Cardiac septum (tissue), 1 donor: ENCODE results near the gene PSMD8. TPM values are rescaled to one million over a fixed set of nuclear protein-coding genes. Genes with fewer than 3 reads are reported as not detected.
"Not testable (repeated sequence)": the region's sequence is repeated elsewhere in the genome, so short reads cannot be mapped to it uniquely, and the experiment has no call there.

Experiments used
- DNase-seq: peaks from one replicate; pipeline ENCODE4 v3.0.0-alpha.2; 2020; ENCODE audit warnings: low spot score
- intact Hi-C: fragments of 100-400 bp; cut with DNase I; formaldehyde crosslinking; loops from one replicate; pipeline ENCODE4 v1.14.0; 2022
- total RNA-seq: library from RNA; stranded (reverse); fragmentation: NEBNext Ultra II Directional; extraction: Animal tissue kit (Norgen Biotek cat#: 25700); gene quantifications from one replicate; pipeline ENCODE4 v1.2.1, GENCODE V29; 2021
- donor health status: DM: no; HTN: no; CAD: no.

The PSMD8 gene
- total RNA-seq, 1 donor from 2014 or later: 283 TPM

DNA sequence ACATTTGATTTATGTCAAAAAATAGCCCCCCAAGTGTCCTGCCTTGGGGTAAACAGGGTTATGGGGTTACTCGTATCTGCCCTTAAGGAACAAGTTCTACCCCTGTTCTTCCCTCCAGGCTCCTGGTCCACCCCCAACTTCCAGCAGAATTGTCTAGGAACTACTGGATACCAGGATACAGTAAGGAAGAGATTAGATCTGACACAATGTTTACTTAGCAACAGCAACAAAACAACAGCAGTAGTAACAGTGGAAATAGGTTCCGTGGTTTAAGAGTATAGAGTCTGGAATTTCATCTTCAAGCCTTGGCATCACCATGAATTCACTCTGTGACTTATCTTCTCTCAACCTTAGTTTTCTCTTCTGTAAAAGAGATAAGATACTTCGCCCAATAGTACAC lies 26.8 kb downstream of the PSMD8 start:
- no peak for DNase-seq
- intact Hi-C loops: loop anchor here (5.0 kb wide), 2 partner anchors 216 to 531 kb away; partner anchors contain the start of genes EIF3K, MAP4K1, MRPS12 and SARS2

DNA sequence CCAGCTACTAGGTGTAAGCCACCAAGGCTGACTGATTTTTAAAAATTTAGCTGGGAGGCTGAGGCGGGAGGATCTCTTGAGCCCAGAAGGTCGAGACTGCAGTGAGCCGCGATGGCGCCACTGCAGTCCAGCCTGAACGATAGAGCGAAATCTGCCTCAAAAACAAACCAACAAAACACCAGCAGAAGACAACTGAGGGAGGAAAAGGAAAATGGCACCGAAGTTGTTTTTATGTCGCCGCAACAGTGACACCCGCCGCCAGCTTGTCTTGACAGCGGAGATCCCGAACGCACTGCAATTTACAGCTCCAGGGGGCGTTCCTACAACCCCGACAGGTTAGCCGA lies 28.2 kb downstream of the PSMD8 start:
- intact Hi-C loops: loop anchor here (2.0 to 5.0 kb wide), 4 partner anchors 28 to 530 kb away; partner anchors contain the start of genes EIF3K, MAP4K1, MRPS12 and PSMD8
- no peak for DNase-seq

DNA sequence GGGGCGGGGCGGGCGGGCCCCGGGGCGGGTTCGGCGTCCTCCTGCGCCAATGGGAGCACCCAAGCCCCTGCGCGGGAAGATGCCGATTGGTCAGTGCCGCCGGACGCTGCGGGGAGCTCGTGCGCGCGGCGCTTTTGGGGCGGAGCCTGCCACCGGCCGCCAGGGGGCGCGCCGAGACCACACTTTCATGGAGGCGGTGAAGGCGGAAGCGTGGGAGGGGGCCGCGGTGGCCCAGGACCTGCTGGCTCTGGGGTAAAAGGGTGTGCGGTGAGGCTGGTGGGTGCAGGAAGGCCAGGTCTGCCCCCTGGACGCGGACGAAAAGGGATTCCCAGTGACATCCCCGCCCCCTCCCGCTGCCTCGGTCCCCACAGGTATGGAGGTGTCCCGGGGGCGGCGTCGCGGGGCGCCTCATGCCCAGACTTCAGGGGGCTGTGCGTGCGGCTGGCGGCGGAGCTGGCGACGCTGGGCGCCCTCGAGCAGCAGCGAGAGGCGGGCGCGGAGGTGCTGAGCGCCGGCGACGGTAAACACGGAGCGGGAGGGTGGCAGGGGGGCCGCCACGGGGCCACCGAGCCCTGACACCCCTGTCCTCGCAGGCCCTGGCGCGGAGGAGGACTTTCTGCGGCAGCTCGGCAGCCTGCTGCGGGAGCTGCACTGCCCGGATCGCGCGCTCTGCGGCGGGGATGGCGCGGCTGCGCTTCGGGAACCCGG lies 28.8 kb downstream of the PSMD8 start, which contains the start of gene FAM98C:
FAM98C (plus strand) TSS at position 127 of the 708 bp plus-strand sequence; CDS start at position 188, 61 bp downstream.
- intact Hi-C loops: loop anchor here (2.0 to 5.0 kb wide), 4 partner anchors 28 to 529 kb away; partner anchors contain the start of genes EIF3K, MAP4K1, MRPS12 and PSMD8
- DNase-seq: peak; percentile 99

DNA sequence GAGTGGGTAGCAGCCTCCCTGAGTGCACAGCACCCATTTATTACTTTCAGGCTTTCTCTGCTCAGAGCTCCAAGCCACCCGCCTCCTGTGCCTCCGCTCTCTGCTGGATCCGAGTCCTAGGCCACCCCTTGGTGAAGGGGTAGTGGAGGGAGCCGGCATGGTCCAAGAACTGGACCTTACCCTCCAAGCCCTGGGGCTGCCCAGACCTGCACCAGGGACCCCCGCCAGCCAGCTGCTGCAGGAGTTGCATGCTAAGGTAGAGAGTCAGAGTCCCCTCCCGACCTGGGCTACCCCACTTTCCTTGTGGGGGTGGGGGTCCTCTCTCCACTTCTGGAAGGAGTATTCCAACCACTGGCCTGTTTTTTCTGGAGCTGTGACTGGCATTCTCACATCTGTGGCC lies 30.5 kb downstream of the PSMD8 start:
- DNase-seq: no peak
- intact Hi-C loops: loop anchor here (5.0 kb wide), 2 partner anchors 212 to 527 kb away; partner anchors contain the start of genes EIF3K, MAP4K1, MRPS12 and SARS2

DNA sequence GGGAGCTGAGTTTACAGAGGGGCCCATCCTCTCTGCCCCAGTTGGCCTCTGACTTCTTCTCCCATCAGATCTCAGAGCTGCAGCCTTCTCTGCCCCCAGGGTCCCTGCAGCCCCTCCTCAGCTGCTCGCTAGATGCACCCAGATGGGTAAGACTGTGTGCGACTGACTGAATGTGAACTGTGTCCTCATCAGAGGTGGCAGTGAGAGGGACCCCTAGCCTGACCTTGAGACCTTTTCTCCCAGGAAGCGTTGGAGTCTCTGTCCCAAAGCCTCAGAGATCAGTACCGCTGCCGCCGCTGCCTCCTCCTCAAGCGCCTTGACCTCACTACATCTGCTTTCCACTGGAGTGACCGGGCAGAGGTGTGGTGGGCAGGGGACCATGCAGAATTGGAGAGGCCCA lies 30.9 kb downstream of the PSMD8 start:
- intact Hi-C loops: no loop called here
- DNase-seq: no peak

DNA sequence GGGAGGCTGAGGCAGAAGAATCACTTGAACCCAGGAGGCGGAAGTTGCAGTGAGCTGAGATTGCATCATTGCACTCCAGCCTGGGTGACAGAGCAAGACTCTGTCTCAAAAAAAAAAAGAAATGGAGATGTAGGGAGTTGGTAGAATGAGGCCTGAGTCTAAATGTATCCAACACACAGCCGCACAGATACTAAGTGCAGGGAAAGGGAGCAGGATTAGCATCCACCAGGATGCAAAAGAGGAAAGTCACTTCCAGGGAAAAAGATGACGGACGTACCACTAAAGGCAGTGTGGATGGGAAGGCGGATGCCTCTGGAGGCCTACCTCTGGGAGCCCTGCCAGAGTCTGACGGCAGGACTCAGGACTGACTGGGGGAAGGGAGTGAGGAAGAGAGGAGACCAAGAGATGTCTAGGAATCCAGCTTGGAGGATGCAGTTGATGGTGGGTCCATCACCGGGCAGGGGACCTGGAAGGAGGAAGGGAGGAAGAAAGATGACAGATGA lies 35.3 kb downstream of the PSMD8 start:
- intact Hi-C loops: no loop called here
- DNase-seq: no peak

DNA sequence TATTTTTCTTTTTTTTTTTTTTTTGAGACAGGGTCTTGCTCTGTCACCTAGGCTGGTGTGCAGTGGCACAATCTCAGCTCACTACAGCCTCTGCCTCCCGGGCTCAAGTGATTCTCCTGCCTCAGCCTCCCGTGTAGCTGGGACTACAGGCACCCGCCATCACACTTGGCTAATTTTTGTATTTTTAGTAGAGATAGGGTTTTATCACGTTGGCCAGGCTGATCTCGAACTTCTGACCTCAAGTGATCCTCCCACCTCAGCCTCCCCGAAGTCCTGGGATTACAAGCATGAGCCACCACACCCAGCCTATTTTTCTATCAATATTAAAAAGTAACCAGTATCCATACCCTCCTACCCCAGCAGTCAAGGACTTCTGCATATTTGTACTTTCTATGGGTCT lies 36.0 kb downstream of the PSMD8 start:
- intact Hi-C loops, DNase-seq: not testable (repeated sequence)

DNA sequence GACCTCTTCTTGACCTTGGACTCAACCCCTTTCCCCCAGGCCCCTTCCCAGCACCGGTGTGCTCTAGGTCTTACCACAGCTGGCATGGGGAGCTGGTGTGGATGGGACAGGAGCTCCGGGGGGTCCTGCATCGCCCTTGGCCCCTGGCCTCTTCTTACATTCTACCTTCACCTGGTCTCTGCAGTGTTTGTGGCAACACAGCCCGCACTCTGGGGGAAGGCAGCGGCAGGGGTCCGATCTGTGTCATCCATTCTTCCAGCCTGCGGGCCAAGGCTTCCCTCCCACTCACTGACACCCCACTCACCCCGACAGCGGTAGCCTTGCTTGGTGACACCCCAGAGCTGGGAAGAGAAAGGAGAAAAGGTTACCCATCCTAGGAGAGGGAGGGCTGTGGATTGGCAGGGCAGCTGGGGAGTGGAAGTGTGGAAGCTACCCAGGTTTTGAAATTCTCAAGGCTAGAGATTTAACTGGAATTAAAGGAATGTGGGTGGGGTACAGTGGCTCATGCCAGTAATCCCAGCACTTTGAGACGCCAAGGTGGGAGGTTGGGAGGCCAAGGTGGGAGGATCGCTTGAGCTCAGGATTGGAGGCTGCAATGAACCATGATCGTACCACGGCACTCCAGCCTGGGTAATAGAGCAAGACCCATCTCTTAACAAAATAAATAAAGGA lies 36.8 kb downstream of the PSMD8 start:
- intact Hi-C loops: no loop called here
- DNase-seq: no peak

DNA sequence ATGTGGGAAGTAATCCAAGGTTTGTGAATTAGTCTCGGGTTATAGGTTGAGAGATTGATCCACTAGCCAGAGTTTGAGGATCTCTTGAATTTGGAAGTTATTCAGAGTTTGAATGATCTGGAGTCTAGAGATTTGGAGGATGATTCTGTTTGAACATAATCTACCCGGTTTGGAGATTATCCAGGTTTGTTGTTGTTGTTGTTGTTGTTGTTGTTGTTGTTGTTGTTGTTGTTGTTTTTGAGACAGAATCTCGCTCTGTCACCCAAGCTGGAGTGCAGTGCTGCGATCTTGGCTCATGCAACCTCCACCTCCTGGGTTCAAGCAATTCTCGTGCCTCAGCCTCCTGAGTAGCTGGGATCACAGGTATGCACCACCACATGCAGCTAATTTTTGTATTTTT lies 37.5 kb downstream of the PSMD8 start:
- intact Hi-C loops: not testable (repeated sequence)

DNA sequence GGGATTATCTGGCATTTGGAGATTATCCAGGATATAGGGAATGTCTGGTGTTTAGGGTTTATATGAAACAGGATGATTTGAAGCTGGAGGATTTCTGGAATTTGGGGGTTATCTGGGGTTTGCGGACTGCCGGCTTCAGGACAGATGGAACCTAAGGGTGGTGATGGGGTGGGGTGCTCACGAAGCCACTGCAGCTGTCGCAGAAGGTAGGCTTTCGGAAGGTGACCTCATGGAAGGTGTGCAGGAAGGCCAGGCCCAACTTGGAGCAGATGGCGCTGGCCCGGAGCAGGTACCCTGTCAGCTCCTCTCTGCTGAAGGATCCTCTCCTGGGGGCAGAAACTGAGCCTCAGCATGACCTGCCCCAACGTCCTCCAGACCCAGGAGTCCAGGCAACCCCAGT lies 38.1 kb downstream of the PSMD8 start:
- intact Hi-C loops: no loop called here
- DNase-seq: no peak

More for the DNA sequence above, 37.5 kb downstream of the PSMD8 start:
- DNase-seq: not testable (repeated sequence)

DNA sequence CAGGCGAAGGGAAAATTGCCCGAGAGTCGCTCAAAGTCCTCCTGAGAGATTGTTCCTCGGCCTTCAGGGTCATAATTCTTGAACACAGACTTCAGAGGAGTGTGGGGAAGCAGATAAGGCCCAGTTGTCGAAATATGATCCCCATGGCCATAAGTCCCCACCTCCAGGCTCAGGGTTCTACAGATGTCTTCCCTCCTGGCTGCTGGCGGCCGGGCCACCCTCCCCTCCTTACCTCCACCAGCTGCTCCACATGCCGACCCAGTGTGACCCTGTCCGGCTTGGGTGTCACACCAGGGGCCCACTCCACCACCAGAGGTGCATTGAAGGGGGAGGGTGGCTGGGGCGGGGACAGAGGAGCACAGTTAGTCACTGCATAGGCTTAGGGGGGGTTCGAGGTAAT lies 38.6 kb downstream of the PSMD8 start:
- DNase-seq: no peak
- intact Hi-C loops: no loop called here

DNA sequence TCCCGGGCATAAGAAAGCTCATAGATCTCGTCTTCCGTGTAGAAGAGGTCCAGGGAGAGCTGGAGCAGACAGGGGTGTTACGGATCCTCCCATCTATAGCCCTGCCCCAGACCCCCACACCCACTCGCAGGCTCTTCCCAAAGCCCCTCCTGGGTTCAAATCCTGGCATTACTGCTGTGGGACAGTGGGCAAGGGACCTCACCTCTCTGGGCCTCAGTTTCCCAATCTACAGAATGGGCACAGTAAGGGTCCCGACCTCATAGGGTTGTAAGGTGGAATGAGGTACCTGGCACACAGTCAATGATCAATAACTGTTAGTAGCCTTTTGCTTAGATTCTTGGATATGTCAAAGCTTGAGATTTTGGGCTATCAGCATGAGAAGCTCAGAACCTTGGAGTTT lies 39.0 kb downstream of the PSMD8 start:
- DNase-seq: no peak
- intact Hi-C loops: no loop called here

DNA sequence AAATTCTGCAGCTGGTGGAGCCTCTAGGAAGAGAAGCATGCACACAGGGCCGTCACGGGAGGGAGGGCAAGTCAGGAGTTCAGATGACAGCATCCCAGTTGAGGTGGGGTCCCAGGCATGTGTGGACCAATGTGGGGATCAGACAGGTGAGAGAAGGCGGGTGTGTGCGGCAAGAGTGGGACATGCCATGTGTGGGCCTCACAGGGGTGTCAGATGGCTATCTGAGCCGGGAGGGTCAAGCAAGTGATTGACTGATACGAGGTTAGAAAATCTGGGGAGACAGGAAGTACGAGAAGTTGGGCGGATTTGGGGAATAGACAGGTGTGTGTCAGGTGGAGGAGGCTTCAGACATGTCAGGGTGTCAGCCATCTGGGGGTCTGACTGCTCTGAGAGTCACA lies 42.8 kb downstream of the PSMD8 start:
- intact Hi-C loops: no loop called here
- DNase-seq: no peak

DNA sequence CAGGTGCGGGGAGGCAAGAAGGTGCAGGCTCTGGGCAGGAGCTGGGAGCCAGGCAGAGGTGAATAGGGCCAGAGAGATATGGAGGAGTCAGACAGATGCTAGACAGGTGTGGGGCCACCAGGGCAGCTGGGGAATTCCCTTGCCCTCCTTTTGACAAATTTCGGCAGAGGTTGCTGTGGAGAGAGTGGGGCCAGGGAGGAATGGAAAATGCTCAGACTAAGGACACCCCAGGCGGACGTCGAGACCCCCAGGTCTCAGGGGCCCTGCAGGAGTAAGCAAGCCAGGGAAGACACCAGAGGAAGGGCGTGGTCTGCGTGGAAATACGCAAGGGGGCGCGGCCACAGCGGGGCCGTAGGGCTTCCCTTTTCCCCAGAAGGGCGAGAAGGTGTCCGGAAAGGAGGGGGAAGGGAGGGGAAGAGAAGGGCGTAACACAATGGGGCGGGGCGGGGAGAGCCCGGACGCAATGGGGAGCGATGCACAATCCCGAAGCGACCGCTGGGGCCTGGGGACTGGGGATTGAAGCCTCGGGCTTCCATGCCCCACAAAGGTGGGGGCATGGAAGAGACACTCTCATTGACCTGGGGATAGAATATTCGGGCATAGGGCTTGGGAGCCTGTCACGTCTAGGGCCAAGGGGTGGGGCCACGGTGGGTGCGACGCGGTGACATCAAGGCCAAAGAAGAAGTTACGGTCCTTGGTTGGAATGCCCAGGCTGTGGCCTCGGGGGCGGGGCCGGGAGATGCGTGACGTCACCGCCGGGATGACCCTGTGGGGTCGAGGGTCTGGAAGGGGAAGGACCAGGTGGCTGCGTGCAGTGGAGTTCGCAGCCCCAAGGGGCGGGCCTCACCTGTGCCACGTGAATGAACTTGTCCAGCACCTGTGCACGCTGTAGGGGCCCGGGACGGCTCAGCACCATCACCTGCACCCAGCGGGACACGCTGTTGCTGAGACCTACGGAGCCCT lies 43.5 kb downstream of the PSMD8 start:
- peak; percentile 94 for DNase-seq
- intact Hi-C loops: no loop called here

DNA sequence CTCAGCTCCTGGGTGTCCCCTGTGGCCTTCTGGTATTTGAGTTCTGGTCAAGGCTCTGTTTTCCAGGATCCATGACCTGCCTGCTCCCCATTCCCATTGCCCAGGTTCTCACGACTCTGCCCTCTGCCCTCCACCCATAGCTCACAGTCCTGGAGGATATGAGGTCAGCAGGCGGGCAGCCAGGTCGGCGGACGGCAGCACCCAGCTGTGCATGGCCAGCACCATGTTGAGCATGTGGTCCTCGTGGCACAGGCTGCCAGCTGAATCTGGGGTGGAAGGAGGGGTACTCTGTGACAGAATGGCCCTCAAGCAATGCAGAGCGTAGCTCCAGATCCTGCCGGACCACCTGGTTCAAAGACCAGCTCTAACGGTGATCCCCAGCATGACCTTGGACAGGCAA lies 46.6 kb downstream of the PSMD8 start:
- intact Hi-C loops: no loop called here
- no peak for DNase-seq

DNA sequence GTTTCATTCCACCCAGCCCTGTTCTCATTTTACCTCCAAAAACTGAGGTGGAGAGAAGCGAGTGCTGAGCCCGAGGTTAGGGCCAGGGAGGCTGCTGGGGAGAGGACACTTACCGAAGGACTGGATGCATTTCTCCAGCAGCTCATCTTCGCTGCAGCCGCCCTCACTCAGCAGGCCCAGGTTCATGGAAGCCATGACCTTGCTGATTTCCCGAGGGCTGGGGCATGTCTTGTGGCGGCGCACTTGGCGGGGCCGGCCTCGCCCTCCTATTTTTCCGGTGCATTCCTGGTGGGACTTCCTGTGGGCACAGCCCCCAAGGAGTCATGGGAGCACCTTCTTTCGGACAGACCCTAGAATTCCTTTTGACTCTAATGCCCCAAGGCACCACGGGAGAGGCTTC lies 47.5 kb downstream of the PSMD8 start:
- DNase-seq: no peak
- intact Hi-C loops: no loop called here

DNA sequence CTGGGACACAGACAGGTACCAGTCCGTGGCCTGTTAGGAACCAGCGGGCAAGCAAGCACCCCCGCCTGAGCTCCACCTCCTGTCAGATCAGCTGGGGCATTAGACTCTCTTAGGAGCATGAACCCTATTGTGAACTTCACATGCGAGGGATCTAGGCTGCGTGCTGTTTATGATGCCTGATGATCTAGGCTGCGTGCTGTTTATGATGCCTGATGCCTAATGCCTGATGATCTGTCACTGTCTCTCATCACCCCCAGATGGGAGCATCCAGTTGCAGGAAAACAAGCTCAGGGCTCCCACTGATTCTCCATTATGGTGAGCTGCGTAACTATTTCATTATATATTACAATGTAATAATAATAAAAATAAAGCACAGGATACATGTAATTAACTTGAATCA lies 48.1 kb downstream of the PSMD8 start:
- no peak for DNase-seq
- intact Hi-C loops: no loop called here

DNA sequence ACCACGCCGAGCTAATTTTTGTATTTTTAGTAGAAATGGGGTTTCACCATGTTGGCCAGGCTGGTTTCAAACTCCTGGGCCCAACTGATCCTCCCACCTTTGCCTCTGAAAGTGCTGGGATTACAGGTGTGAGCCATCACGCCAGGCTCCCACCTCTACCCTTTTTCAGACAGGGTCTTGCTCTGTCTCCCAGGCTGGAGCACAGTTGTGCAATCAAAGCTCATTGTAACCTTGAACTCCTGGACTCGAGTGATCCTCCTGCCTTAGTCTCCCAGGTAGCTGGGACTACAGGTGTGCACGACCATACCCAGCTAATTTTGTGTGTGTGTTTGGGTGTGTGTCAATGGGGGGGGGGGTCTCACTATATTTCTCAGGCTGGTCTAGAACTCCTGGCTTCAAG lies 49.9 kb downstream of the PSMD8 start:
- DNase-seq: no peak
- intact Hi-C loops: no loop called here

DNA sequence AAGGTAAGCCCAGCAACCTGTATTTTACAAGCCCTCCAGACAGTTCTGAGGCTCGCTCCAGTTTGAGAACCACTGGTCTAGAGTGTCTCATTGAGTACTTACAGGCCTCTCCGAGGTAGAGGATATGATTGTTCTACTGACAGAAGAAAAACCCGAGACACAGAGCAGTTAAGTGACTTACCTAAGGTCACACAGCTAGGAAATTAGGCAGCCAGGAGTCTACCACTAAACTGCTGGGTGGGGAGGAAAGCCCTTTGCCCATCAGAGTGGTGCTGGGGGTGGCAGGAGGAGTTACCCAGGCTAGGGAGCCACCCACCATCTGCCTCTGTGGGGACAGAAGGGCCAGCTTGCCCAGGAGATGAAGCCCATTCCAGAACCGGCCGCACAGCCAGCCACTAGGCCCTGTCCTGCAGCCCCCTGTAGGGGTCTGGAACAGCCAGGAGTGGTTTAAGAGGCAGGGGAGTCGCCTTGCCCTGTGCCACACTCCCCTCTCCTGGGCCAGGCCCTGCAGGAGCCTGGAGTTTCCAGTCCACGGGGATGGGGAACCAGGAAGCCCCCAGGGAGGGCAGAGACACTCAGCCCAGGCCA lies 50.9 kb downstream of the PSMD8 start:
- DNase-seq: no peak
- intact Hi-C loops: no loop called here
